ENCODE measurements around the gene EIF3K.
"Not testable (repeated sequence)": the region's sequence is repeated elsewhere in the genome, so short reads cannot be mapped to it uniquely, and the experiment has no call there.

Gene EIF3K

GRCh38 chr19:38629568-38629967, 10.6 kb downstream of the EIF3K start (continued):
- TF ChIP-seq CREB5 (CRISPR knock-in tag; IDR thresholded peaks at IDR 0.05; ENCODE audit: low read depth) (no peak), TOX (CRISPR knock-in tag; IDR thresholded peaks at IDR 0.05; ENCODE audit: borderline replicate concordance) (no peak), ZNF565 (CRISPR knock-in tag; conservative IDR thresholded peaks at IDR 0.05; ENCODE audit: low read depth) (no peak), POU6F1 (CRISPR knock-in tag; IDR thresholded peaks at IDR 0.05; ENCODE audit: borderline replicate concordance, low read depth) (no peak), SNAI2 (CRISPR knock-in tag; IDR thresholded peaks at IDR 0.05) (no peak), OSR1 (CRISPR knock-in tag; IDR thresholded peaks at IDR 0.05) (no peak), ZFP3 (CRISPR knock-in tag; IDR thresholded peaks at IDR 0.05) (no peak)

GRCh38 chr19:38631301-38631700, 12.3 kb downstream of the EIF3K start:
- ATAC-seq: not testable (repeated sequence)

GRCh38 chr19:38631811-38632475, 13.0 kb downstream of the EIF3K start:
- not testable (repeated sequence) for ATAC-seq

GRCh38 chr19:38632476-38633213, 13.7 kb downstream of the EIF3K start:
- no peak for ATAC-seq
- no peak for TF ChIP-seq ARNTL (CRISPR knock-in tag; IDR thresholded peaks at IDR 0.05; ENCODE audit: borderline replicate concordance, low read depth)
- no peak for TF ChIP-seq CSRNP3 (CRISPR knock-in tag; IDR thresholded peaks at IDR 0.05)
- no peak for TF ChIP-seq ZFP30 (CRISPR knock-in tag; IDR thresholded peaks at IDR 0.05)
- no peak for TF ChIP-seq OSR1 (CRISPR knock-in tag; IDR thresholded peaks at IDR 0.05)
- TF ChIP-seq ZNF70 (CRISPR knock-in tag; IDR thresholded peaks at IDR 0.05): no peak
- no peak for TF ChIP-seq ZNF8 (CRISPR knock-in tag; IDR thresholded peaks at IDR 0.05)
- no peak for TF ChIP-seq TCF4 (CRISPR knock-in tag; IDR thresholded peaks at IDR 0.05; ENCODE audit: borderline replicate concordance)
- TF ChIP-seq GLIS3 (CRISPR knock-in tag; IDR thresholded peaks at IDR 0.05): no peak
- TF ChIP-seq TSHZ2 (CRISPR knock-in tag; IDR thresholded peaks at IDR 0.05): no peak
- no peak for TF ChIP-seq TOX (CRISPR knock-in tag; IDR thresholded peaks at IDR 0.05; ENCODE audit: borderline replicate concordance)
- TF ChIP-seq BACH2 (CRISPR knock-in tag; IDR thresholded peaks at IDR 0.05; ENCODE audit: borderline replicate concordance): no peak
- no peak for TF ChIP-seq CSDC2 (CRISPR knock-in tag; IDR thresholded peaks at IDR 0.05)
- TF ChIP-seq ESRRG (CRISPR knock-in tag; IDR thresholded peaks at IDR 0.05): no peak
- TF ChIP-seq PPARA (CRISPR knock-in tag; IDR thresholded peaks at IDR 0.05; ENCODE audit: borderline replicate concordance): no peak

Data from SK-N-SH treated with all-trans-retinoic acid at 6 μM for 48 hours (cell line).